Skeletal muscle cell (primary cell): ENCODE measurements around the gene AEBP2.
"Not testable (repeated sequence)": the region's sequence is repeated elsewhere in the genome, so short reads cannot be mapped to it uniquely, and the experiment has no call there.

Experiments
- DNase-seq: peaks from one replicate; pipeline ENCODE4 v3.0.0-alpha.2; 2010; ENCODE audit warnings: low read depth
- H3K4me3 ChIP-seq: 2 replicates; pipeline ENCODE4 v1.5.1; 2011; ENCODE audit warnings: low read depth, mild to moderate bottlenecking, control low read depth, low read length, moderate library complexity

AEBP2 gene

GRCh38 chr12:19419086-19419485 lies 20.2 kb upstream of the AEBP2 start:
- DNase-seq = no peak
- H3K4me3 ChIP-seq = no peak overlapping the region

GRCh38 chr12:19421503-19422282 lies 17.6 kb upstream of the AEBP2 start:
- no peak overlapping the region for H3K4me3 ChIP-seq
- DNase-seq = no peak

GRCh38 chr12:19423166-19423930 lies 15.9 kb upstream of the AEBP2 start:
- DNase-seq = no peak
- H3K4me3 ChIP-seq = no peak overlapping the region

- H3K4me3 ChIP-seq = no peak overlapping the region
- no peak for DNase-seq
These were observed 11.0 kb upstream of the AEBP2 start for GRCh38 chr12:19428246-19428645.

- not testable (repeated sequence) for DNase-seq, H3K4me3 ChIP-seq
These were observed 9.8 kb upstream of the AEBP2 start for GRCh38 chr12:19429491-19429890.

- no peak for DNase-seq
These were observed 8.3 kb upstream of the AEBP2 start for GRCh38 chr12:19430988-19431387.

GRCh38 chr12:19431407-19432308 lies 7.6 kb upstream of the AEBP2 start:
- no peak overlapping the region for H3K4me3 ChIP-seq
- DNase-seq = peak; percentile 60

More at GRCh38 chr12:19430988-19431387, 8.3 kb upstream of the AEBP2 start:
- no peak overlapping the region for H3K4me3 ChIP-seq

GRCh38 chr12:19432309-19433170 lies 6.8 kb upstream of the AEBP2 start:
- H3K4me3 ChIP-seq = no peak overlapping the region

GRCh38 chr12:19434538-19434937 lies 4.8 kb upstream of the AEBP2 start:
- H3K4me3 ChIP-seq = no peak overlapping the region
- DNase-seq = no peak

More at GRCh38 chr12:19432309-19433170, 6.8 kb upstream of the AEBP2 start:
- no peak for DNase-seq

- no peak overlapping the region for H3K4me3 ChIP-seq
These were observed 3.3 kb upstream of the AEBP2 start for GRCh38 chr12:19435831-19436497.

GRCh38 chr12:19436931-19437330 lies 2.4 kb upstream of the AEBP2 start:
- H3K4me3 ChIP-seq = no peak overlapping the region
- no peak for DNase-seq

More at GRCh38 chr12:19435831-19436497, 3.3 kb upstream of the AEBP2 start:
- DNase-seq = no peak

GRCh38 chr12:19437996-19438395 lies 1.3 kb upstream of the AEBP2 start:
- no peak overlapping the region for H3K4me3 ChIP-seq
- DNase-seq = no peak

GRCh38 chr12:19440019-19440858 lies 947 bp downstream of the AEBP2 start:
- no peak for DNase-seq
- peak overlapping the region; percentile 88 for H3K4me3 ChIP-seq

- H3K4me3 ChIP-seq = peak overlapping the region; percentile 88
- DNase-seq = no peak
These were observed 1.6 kb downstream of the AEBP2 start for GRCh38 chr12:19440916-19441315.

- H3K4me3 ChIP-seq = no peak overlapping the region
- no peak for DNase-seq
These were observed 4.3 kb downstream of the AEBP2 start for GRCh38 chr12:19443585-19443984.

- H3K4me3 ChIP-seq = no peak overlapping the region
- no peak for DNase-seq
These were observed 4.8 kb downstream of the AEBP2 start for GRCh38 chr12:19444097-19444496.

GRCh38 chr12:19447386-19447785 lies 8.1 kb downstream of the AEBP2 start:
- H3K4me3 ChIP-seq = no peak overlapping the region
- DNase-seq = no peak
